Skeletal muscle satellite cell (primary cell): Measurements from ENCODE around the gene MYO16.

Source experiments
- H3K27me3 ChIP-seq: 2 replicates; pipeline ENCODE4 v1.7.0; 2013; ENCODE audit warnings: low read length; ENCODE audit not compliant: control insufficient read depth, insufficient read depth
- H3K36me3 ChIP-seq: 2 replicates; pipeline ENCODE4 v1.7.0; 2013; ENCODE audit warnings: mild to moderate bottlenecking, control low read depth, low read length; ENCODE audit not compliant: insufficient read depth
- H3K4me1 ChIP-seq: 2 replicates; pipeline ENCODE4 v1.7.0; 2013; ENCODE audit warnings: low read length; ENCODE audit not compliant: control insufficient read depth, insufficient read depth
- H3K4me2 ChIP-seq: 2 replicates; pipeline ENCODE4 v1.7.0; 2013; ENCODE audit warnings: mild to moderate bottlenecking, low read length
- H3K4me3 ChIP-seq: 2 replicates; pipeline ENCODE4 v1.7.0; 2013; ENCODE audit warnings: low read length
- H3K9ac ChIP-seq: 2 replicates; pipeline ENCODE4 v1.7.0; 2013; ENCODE audit warnings: mild to moderate bottlenecking, low read depth, low read length, moderate library complexity
- H3K9me3 ChIP-seq: replicated peaks from 2 replicates; pipeline ENCODE4 v1.7.0; 2013; ENCODE audit warnings: mild to moderate bottlenecking, control low read depth, low read length

MYO16 gene

GRCh38 chr13:109151696-109152095 lies 522.3 kb downstream of the MYO16 start:
- H3K36me3 ChIP-seq = no peaks in the 10 kb centered on the region
- H3K27me3 ChIP-seq = no peaks in the 10 kb centered on the region
- H3K9ac ChIP-seq = peak overlapping the region; percentile 34
- H3K4me3 ChIP-seq = no peak overlapping the region
- H3K4me1 ChIP-seq = peaks cover 74% of the 10 kb centered on the region
- no peak overlapping the region for H3K4me2 ChIP-seq
- H3K9me3 ChIP-seq = no peaks in the 10 kb centered on the region

GRCh38 chr13:109152311-109152820 lies 523.0 kb downstream of the MYO16 start:
- Histone ChIP-seq H3K4me3 (no peak overlapping the region), H3K4me1 (peaks cover 74% of the 10 kb centered on the region), H3K36me3 (no peaks in the 10 kb centered on the region), H3K9me3 (no peaks in the 10 kb centered on the region), H3K4me2 (no peak overlapping the region), H3K9ac (peak overlapping the region; percentile 34), H3K27me3 (no peaks in the 10 kb centered on the region)

GRCh38 chr13:109152941-109153340 lies 523.5 kb downstream of the MYO16 start:
- no peaks in the 10 kb centered on the region for H3K9me3 ChIP-seq
- peak overlapping the region; percentile 34 for H3K9ac ChIP-seq
- peaks cover 72% of the 10 kb centered on the region for H3K4me1 ChIP-seq
- H3K4me2 ChIP-seq = peak overlapping the region; percentile 8
- no peaks in the 10 kb centered on the region for H3K36me3 ChIP-seq
- H3K27me3 ChIP-seq = no peaks in the 10 kb centered on the region
- H3K4me3 ChIP-seq = no peak overlapping the region

GRCh38 chr13:109154146-109154545 lies 524.7 kb downstream of the MYO16 start:
- Histone ChIP-seq H3K4me3 (peak overlapping the region; percentile 8), H3K4me1 (peaks cover 63% of the 10 kb centered on the region), H3K27me3 (no peaks in the 10 kb centered on the region), H3K36me3 (no peaks in the 10 kb centered on the region), H3K9me3 (no peaks in the 10 kb centered on the region), H3K9ac (peak overlapping the region; percentile 90), H3K4me2 (no peak overlapping the region)

GRCh38 chr13:109154546-109154945 lies 525.1 kb downstream of the MYO16 start:
- H3K36me3 ChIP-seq = no peaks in the 10 kb centered on the region
- H3K9ac ChIP-seq = peak overlapping the region; percentile 90
- H3K9me3 ChIP-seq = no peaks in the 10 kb centered on the region
- H3K4me1 ChIP-seq = peaks cover 63% of the 10 kb centered on the region
- H3K27me3 ChIP-seq = no peaks in the 10 kb centered on the region
- H3K4me2 ChIP-seq = peak overlapping the region; percentile 74
- peak overlapping the region; percentile 8 for H3K4me3 ChIP-seq

- Histone ChIP-seq H3K4me1 (peaks cover 63% of the 10 kb centered on the region), H3K36me3 (no peaks in the 10 kb centered on the region), H3K4me3 (peak overlapping the region; percentile 31), H3K4me2 (peak overlapping the region; percentile 74), H3K27me3 (no peaks in the 10 kb centered on the region), H3K9me3 (no peaks in the 10 kb centered on the region), H3K9ac (peak overlapping the region; percentile 90)
Measured at GRCh38 chr13:109154966-109155761, 525.8 kb downstream of the MYO16 start.

- Histone ChIP-seq H3K4me2 (peak overlapping the region; percentile 74), H3K9me3 (no peaks in the 10 kb centered on the region), H3K4me1 (peaks cover 60% of the 10 kb centered on the region), H3K27me3 (no peaks in the 10 kb centered on the region), H3K4me3 (peak overlapping the region; percentile 50), H3K36me3 (no peaks in the 10 kb centered on the region), H3K9ac (peak overlapping the region; percentile 90)
Measured at GRCh38 chr13:109156181-109156935, 526.9 kb downstream of the MYO16 start.

- no peak overlapping the region for H3K4me3 ChIP-seq
- H3K4me1 ChIP-seq = peaks cover 51% of the 10 kb centered on the region
- H3K9ac ChIP-seq = peak overlapping the region; percentile 90
- H3K36me3 ChIP-seq = no peaks in the 10 kb centered on the region
- no peaks in the 10 kb centered on the region for H3K27me3 ChIP-seq
- H3K4me2 ChIP-seq = no peak overlapping the region
- no peaks in the 10 kb centered on the region for H3K9me3 ChIP-seq
Measured at GRCh38 chr13:109157275-109157674, 527.9 kb downstream of the MYO16 start.

GRCh38 chr13:109158383-109158782 lies 529.0 kb downstream of the MYO16 start:
- H3K27me3 ChIP-seq = no peaks in the 10 kb centered on the region
- no peaks in the 10 kb centered on the region for H3K36me3 ChIP-seq
- no peak overlapping the region for H3K4me3 ChIP-seq
- H3K9me3 ChIP-seq = no peaks in the 10 kb centered on the region
- no peak overlapping the region for H3K9ac ChIP-seq
- H3K4me2 ChIP-seq = no peak overlapping the region
- peaks cover 41% of the 10 kb centered on the region for H3K4me1 ChIP-seq

GRCh38 chr13:109159650-109160309 lies 530.4 kb downstream of the MYO16 start:
- peaks cover 28% of the 10 kb centered on the region for H3K4me1 ChIP-seq
- no peaks in the 10 kb centered on the region for H3K9me3 ChIP-seq
- H3K4me3 ChIP-seq = no peak overlapping the region
- no peak overlapping the region for H3K4me2 ChIP-seq
- no peak overlapping the region for H3K9ac ChIP-seq
- no peaks in the 10 kb centered on the region for H3K27me3 ChIP-seq
- H3K36me3 ChIP-seq = no peaks in the 10 kb centered on the region

GRCh38 chr13:109160357-109160756 lies 530.9 kb downstream of the MYO16 start:
- Histone ChIP-seq H3K4me1 (peaks cover 22% of the 10 kb centered on the region), H3K36me3 (no peaks in the 10 kb centered on the region), H3K27me3 (no peaks in the 10 kb centered on the region), H3K9ac (no peak overlapping the region), H3K9me3 (no peaks in the 10 kb centered on the region), H3K4me2 (no peak overlapping the region), H3K4me3 (no peak overlapping the region)
